ENCODE results near the gene IL25. TPM values are rescaled to one million over a fixed set of nuclear protein-coding genes. Genes with fewer than 3 reads are reported as not detected.

IL25 gene
- total RNA-seq, 1 experiment from 2014 or later, result not detected

- no peak overlapping the region for H3K27ac Mint-ChIP-seq (ENCODE audit: unreplicated experiment)
- intact Hi-C loops (cut with micrococcal nuclease; ENCODE audit: unreplicated experiment), result no loop called here
- H3K36me3 ChIP-seq (ENCODE audit: control insufficient read depth, insufficient read depth, low read length), result no peaks in the 10 kb centered on the region
- no peak overlapping the region for H3K4me3 ChIP-seq (ENCODE audit: low read depth, low read length)
- DNase-seq, result no peak
- POLR2A ChIA-PET, result no interaction called here
- no peaks in the 10 kb centered on the region for H3K27me3 ChIP-seq (replicated peaks; ENCODE audit: control insufficient read depth, insufficient read depth, low read length)
- no peak for TF ChIP-seq CTCF (IDR thresholded peaks at IDR 0.05; ENCODE audit: insufficient read depth in 1 of 2, low read depth in 1 of 2, low read length in 1 of 2, severe bottlenecking in 1 of 2, unreplicated experiment in 1 of 2)
- H3K4me3 Mint-ChIP-seq (ENCODE audit: unreplicated experiment), result no peak overlapping the region
- peaks cover 3% of the 10 kb centered on the region; the same call in 1 of the 2 replicates for H3K4me1 ChIP-seq
- CTCF ChIA-PET, result no interaction called here
- peaks cover 3% of the 10 kb centered on the region for H3K27me3 Mint-ChIP-seq (ENCODE audit: insufficient read depth, unreplicated experiment)
- no TSS peak for BruUV-seq (replicated peaks)
- H3K9me3 ChIP-seq, result no peaks in the 10 kb centered on the region
- H3K4me1 Mint-ChIP-seq (ENCODE audit: low read depth, unreplicated experiment), result peaks cover 8% of the 10 kb centered on the region
- no peaks in the 10 kb centered on the region for H3K36me3 Mint-ChIP-seq (ENCODE audit: insufficient read depth, unreplicated experiment)
- H3K9me3 Mint-ChIP-seq (ENCODE audit: unreplicated experiment), result no peaks in the 10 kb centered on the region
Observed at GRCh38 chr14:23347406-23348296, 25.0 kb upstream of the IL25 start.

GRCh38 chr14:23348297-23348655, 24.3 kb upstream of the IL25 start:
- CTCF ChIA-PET, result no interaction called here
- no peaks in the 10 kb centered on the region for H3K9me3 Mint-ChIP-seq (ENCODE audit: unreplicated experiment)
- H3K4me1 ChIP-seq, result peaks cover 3% of the 10 kb centered on the region; the same call in 1 of the 2 replicates
- POLR2A ChIA-PET, result no interaction called here
- no peaks in the 10 kb centered on the region for H3K36me3 ChIP-seq (ENCODE audit: control insufficient read depth, insufficient read depth, low read length)
- H3K4me3 Mint-ChIP-seq (ENCODE audit: unreplicated experiment), result no peak overlapping the region
- no peaks in the 10 kb centered on the region for H3K27me3 ChIP-seq (replicated peaks; ENCODE audit: control insufficient read depth, insufficient read depth, low read length)
- H3K27me3 Mint-ChIP-seq (ENCODE audit: insufficient read depth, unreplicated experiment), result peaks cover 3% of the 10 kb centered on the region
- H3K4me1 Mint-ChIP-seq (ENCODE audit: low read depth, unreplicated experiment), result peaks cover 11% of the 10 kb centered on the region
- no peak for TF ChIP-seq CTCF (IDR thresholded peaks at IDR 0.05; ENCODE audit: insufficient read depth in 1 of 2, low read depth in 1 of 2, low read length in 1 of 2, severe bottlenecking in 1 of 2, unreplicated experiment in 1 of 2)
- no TSS peak for BruUV-seq (replicated peaks)
- no peaks in the 10 kb centered on the region for H3K36me3 Mint-ChIP-seq (ENCODE audit: insufficient read depth, unreplicated experiment)
- H3K9me3 ChIP-seq, result no peaks in the 10 kb centered on the region
- H3K27ac Mint-ChIP-seq (ENCODE audit: unreplicated experiment), result no peak overlapping the region
- intact Hi-C loops (cut with micrococcal nuclease; ENCODE audit: unreplicated experiment), result no loop called here
- DNase-seq, result no peak
- H3K4me3 ChIP-seq (ENCODE audit: low read depth, low read length), result no peak overlapping the region

GRCh38 chr14:23349156-23349845, 23.3 kb upstream of the IL25 start:
- peaks cover 3% of the 10 kb centered on the region; the same call in 1 of the 2 replicates for H3K4me1 ChIP-seq
- H3K4me3 ChIP-seq (ENCODE audit: low read depth, low read length), result no peak overlapping the region
- H3K36me3 ChIP-seq (ENCODE audit: control insufficient read depth, insufficient read depth, low read length), result no peaks in the 10 kb centered on the region
- Mint-ChIP-seq H3K4me1 (ENCODE audit: low read depth, unreplicated experiment) (peaks cover 13% of the 10 kb centered on the region), H3K27ac (ENCODE audit: unreplicated experiment) (no peak overlapping the region), H3K4me3 (ENCODE audit: unreplicated experiment) (no peak overlapping the region), H3K36me3 (ENCODE audit: insufficient read depth, unreplicated experiment) (no peaks in the 10 kb centered on the region), H3K27me3 (ENCODE audit: insufficient read depth, unreplicated experiment) (peaks cover 10% of the 10 kb centered on the region), H3K9me3 (ENCODE audit: unreplicated experiment) (no peaks in the 10 kb centered on the region)
- H3K9me3 ChIP-seq, result no peaks in the 10 kb centered on the region
- intact Hi-C loops (cut with micrococcal nuclease; ENCODE audit: unreplicated experiment), result no loop called here
- no peak for TF ChIP-seq CTCF (IDR thresholded peaks at IDR 0.05; ENCODE audit: insufficient read depth in 1 of 2, low read depth in 1 of 2, low read length in 1 of 2, severe bottlenecking in 1 of 2, unreplicated experiment in 1 of 2)
- BruUV-seq (replicated peaks), result no TSS peak
- no peaks in the 10 kb centered on the region for H3K27me3 ChIP-seq (replicated peaks; ENCODE audit: control insufficient read depth, insufficient read depth, low read length)
- POLR2A ChIA-PET, result no interaction called here
- DNase-seq, result no peak
- CTCF ChIA-PET, result no interaction called here

Measured in Caco-2 (cell line).